GM19467 (cell line): Measurements from ENCODE around the gene ALOX5.
"Not testable (repeated sequence)": the region's sequence is repeated elsewhere in the genome, so short reads cannot be mapped to it uniquely, and the experiment has no call there.

ENCODE experiments used
- ATAC-seq: cut with Tn5 transposase; IDR thresholded peaks from one replicate; pipeline ENCODE4 v1.9.1; 2021; ENCODE audit warnings: mild to moderate bottlenecking, moderate library complexity; ENCODE audit not compliant: unreplicated experiment

ALOX5 gene

GRCh38 chr10:45373003-45373575 lies 927 bp upstream of the ALOX5 start:
- ATAC-seq = peak; percentile 34

- ATAC-seq = peak; percentile 7
These were observed 485 bp downstream of the ALOX5 start for GRCh38 chr10:45374350-45375052.

- ATAC-seq = no peak
These were observed 1.1 kb downstream of the ALOX5 start for GRCh38 chr10:45375101-45375500.

GRCh38 chr10:45375716-45376231 lies 1.8 kb downstream of the ALOX5 start:
- no peak for ATAC-seq

- no peak for ATAC-seq
These were observed 2.4 kb downstream of the ALOX5 start for GRCh38 chr10:45376371-45376801.

- ATAC-seq = no peak
These were observed 3.3 kb downstream of the ALOX5 start for GRCh38 chr10:45377321-45377720.

GRCh38 chr10:45377858-45378257 lies 3.8 kb downstream of the ALOX5 start:
- no peak for ATAC-seq

- ATAC-seq = no peak
These were observed 5.1 kb downstream of the ALOX5 start for GRCh38 chr10:45378914-45379726.

- no peak for ATAC-seq
These were observed 6.0 kb downstream of the ALOX5 start for GRCh38 chr10:45379891-45380540.

GRCh38 chr10:45380903-45381620 lies 7.0 kb downstream of the ALOX5 start:
- no peak for ATAC-seq

- ATAC-seq = no peak
These were observed 8.6 kb downstream of the ALOX5 start for GRCh38 chr10:45382591-45382990.

- ATAC-seq = no peak
These were observed 9.8 kb downstream of the ALOX5 start for GRCh38 chr10:45383682-45384330.

GRCh38 chr10:45386657-45387056 lies 12.6 kb downstream of the ALOX5 start:
- ATAC-seq = no peak

- no peak for ATAC-seq
These were observed 13.3 kb downstream of the ALOX5 start for GRCh38 chr10:45387096-45387893.

- not testable (repeated sequence) for ATAC-seq
These were observed 15.7 kb downstream of the ALOX5 start for GRCh38 chr10:45389671-45390070.

- not testable (repeated sequence) for ATAC-seq
These were observed 17.6 kb downstream of the ALOX5 start for GRCh38 chr10:45391636-45392035.

- ATAC-seq = no peak
These were observed 21.5 kb downstream of the ALOX5 start for GRCh38 chr10:45395554-45395953.

GRCh38 chr10:45398595-45398994 lies 24.6 kb downstream of the ALOX5 start:
- no peak for ATAC-seq

GRCh38 chr10:45399113-45399512 lies 25.1 kb downstream of the ALOX5 start:
- ATAC-seq = no peak
